IPS-20b (cell line): ENCODE data around the gene FAM149B1.

Experiments used
- H3K27ac ChIP-seq: one replicate; pipeline ENCODE4 v1.5.1; 2013; ENCODE audit warnings: low read length
- H3K27me3 ChIP-seq: 2 replicates; pipeline ENCODE4 v1.6.1; 2013; ENCODE audit warnings: mild to moderate bottlenecking, low read length, inconsistent platforms; ENCODE audit not compliant: insufficient read depth
- H3K36me3 ChIP-seq: 2 replicates; pipeline ENCODE4 v1.6.1; 2013; ENCODE audit warnings: low read depth, mild to moderate bottlenecking, inconsistent platforms, low read length, moderate library complexity; ENCODE audit not compliant: insufficient read depth
- H3K4me1 ChIP-seq: 2 replicates; pipeline ENCODE4 v1.6.1; 2013; ENCODE audit warnings: mild to moderate bottlenecking, control low read depth, inconsistent platforms, low read length, moderate library complexity; ENCODE audit not compliant: insufficient read depth
- H3K4me3 ChIP-seq: 2 replicates; pipeline ENCODE4 v1.5.1; 2013; ENCODE audit warnings: mild to moderate bottlenecking, low read length, inconsistent platforms
- H3K9ac ChIP-seq: 2 replicates; pipeline ENCODE4 v1.6.1; 2013; ENCODE audit warnings: low read depth, mild to moderate bottlenecking, inconsistent platforms, low read length, moderate library complexity
- H3K9me3 ChIP-seq: 2 replicates; pipeline ENCODE4 v1.6.1; 2013; ENCODE audit warnings: mild to moderate bottlenecking, low read depth, low read length, inconsistent platforms; ENCODE audit not compliant: insufficient read depth

FAM149B1 gene

GRCh38 chr10:73182568-73182967, 14.6 kb downstream of the FAM149B1 start:
- H3K4me3 ChIP-seq: no peak overlapping the region
- no peaks in the 10 kb centered on the region for H3K4me1 ChIP-seq
- H3K9me3 ChIP-seq: no peaks in the 10 kb centered on the region
- H3K36me3 ChIP-seq: peaks cover 20% of the 10 kb centered on the region
- no peak overlapping the region for H3K9ac ChIP-seq
- no peak overlapping the region for H3K27ac ChIP-seq
- H3K27me3 ChIP-seq: no peaks in the 10 kb centered on the region

- peaks cover 20% of the 10 kb centered on the region for H3K36me3 ChIP-seq
- no peaks in the 10 kb centered on the region for H3K27me3 ChIP-seq
- H3K27ac ChIP-seq: no peak overlapping the region
Observed at GRCh38 chr10:73183667-73184281, 15.9 kb downstream of the FAM149B1 start.

GRCh38 chr10:73186266-73186665, 18.3 kb downstream of the FAM149B1 start:
- Histone ChIP-seq H3K27ac (no peak overlapping the region), H3K36me3 (peaks cover 17% of the 10 kb centered on the region), H3K27me3 (no peaks in the 10 kb centered on the region), H3K4me1 (no peaks in the 10 kb centered on the region), H3K4me3 (no peak overlapping the region), H3K9ac (no peak overlapping the region), H3K9me3 (no peaks in the 10 kb centered on the region)

More at GRCh38 chr10:73183667-73184281, 15.9 kb downstream of the FAM149B1 start:
- Histone ChIP-seq H3K4me1 (no peaks in the 10 kb centered on the region), H3K9ac (no peak overlapping the region), H3K9me3 (no peaks in the 10 kb centered on the region), H3K4me3 (no peak overlapping the region)

GRCh38 chr10:73190188-73190587, 22.3 kb downstream of the FAM149B1 start:
- no peak overlapping the region for H3K9ac ChIP-seq
- no peaks in the 10 kb centered on the region for H3K27me3 ChIP-seq
- H3K27ac ChIP-seq: no peak overlapping the region
- no peak overlapping the region for H3K4me3 ChIP-seq
- no peaks in the 10 kb centered on the region for H3K4me1 ChIP-seq
- H3K36me3 ChIP-seq: peaks cover 12% of the 10 kb centered on the region
- no peaks in the 10 kb centered on the region for H3K9me3 ChIP-seq

GRCh38 chr10:73205081-73205480, 37.2 kb downstream of the FAM149B1 start:
- peaks cover 6% of the 10 kb centered on the region; the same call in 1 of the 2 replicates for H3K36me3 ChIP-seq

GRCh38 chr10:73205890-73206289, 38.0 kb downstream of the FAM149B1 start:
- peaks cover 21% of the 10 kb centered on the region for H3K9me3 ChIP-seq
- H3K4me3 ChIP-seq: no peak overlapping the region
- no peak overlapping the region for H3K9ac ChIP-seq
- no peaks in the 10 kb centered on the region for H3K4me1 ChIP-seq
- H3K36me3 ChIP-seq: peaks cover 13% of the 10 kb centered on the region; the same call in 1 of the 2 replicates
- no peak overlapping the region for H3K27ac ChIP-seq
- H3K27me3 ChIP-seq: no peaks in the 10 kb centered on the region

More at GRCh38 chr10:73205081-73205480, 37.2 kb downstream of the FAM149B1 start:
- H3K27me3 ChIP-seq: no peaks in the 10 kb centered on the region
- no peaks in the 10 kb centered on the region for H3K4me1 ChIP-seq
- no peak overlapping the region for H3K4me3 ChIP-seq
- H3K27ac ChIP-seq: no peak overlapping the region
- no peak overlapping the region for H3K9ac ChIP-seq
- peaks cover 21% of the 10 kb centered on the region for H3K9me3 ChIP-seq

- Histone ChIP-seq H3K9me3 (peaks cover 21% of the 10 kb centered on the region), H3K36me3 (peaks cover 16% of the 10 kb centered on the region; the same call in 1 of the 2 replicates), H3K9ac (no peak overlapping the region), H3K4me1 (no peaks in the 10 kb centered on the region), H3K4me3 (no peak overlapping the region), H3K27me3 (no peaks in the 10 kb centered on the region), H3K27ac (no peak overlapping the region)
Observed at GRCh38 chr10:73206385-73206784, 38.5 kb downstream of the FAM149B1 start.

GRCh38 chr10:73207883-73208282, 40.0 kb downstream of the FAM149B1 start:
- no peak overlapping the region for H3K4me3 ChIP-seq
- no peak overlapping the region for H3K9ac ChIP-seq
- H3K4me1 ChIP-seq: no peaks in the 10 kb centered on the region
- no peak overlapping the region for H3K27ac ChIP-seq
- H3K36me3 ChIP-seq: peaks cover 16% of the 10 kb centered on the region; the same call in 1 of the 2 replicates
- no peaks in the 10 kb centered on the region for H3K27me3 ChIP-seq
- H3K9me3 ChIP-seq: peaks cover 21% of the 10 kb centered on the region

- no peak overlapping the region for H3K27ac ChIP-seq
- peaks cover 21% of the 10 kb centered on the region for H3K9me3 ChIP-seq
- no peak overlapping the region for H3K4me3 ChIP-seq
- H3K4me1 ChIP-seq: no peaks in the 10 kb centered on the region
- peaks cover 16% of the 10 kb centered on the region; the same call in 1 of the 2 replicates for H3K36me3 ChIP-seq
- H3K27me3 ChIP-seq: no peaks in the 10 kb centered on the region
- H3K9ac ChIP-seq: no peak overlapping the region
Observed at GRCh38 chr10:73209705-73210104, 41.8 kb downstream of the FAM149B1 start.

GRCh38 chr10:73210395-73211105, 42.6 kb downstream of the FAM149B1 start:
- H3K27me3 ChIP-seq: no peaks in the 10 kb centered on the region
- peaks cover 16% of the 10 kb centered on the region; the same call in 1 of the 2 replicates for H3K36me3 ChIP-seq
- H3K9me3 ChIP-seq: peaks cover 18% of the 10 kb centered on the region
- no peaks in the 10 kb centered on the region for H3K4me1 ChIP-seq
- H3K4me3 ChIP-seq: no peak overlapping the region
- no peak overlapping the region for H3K9ac ChIP-seq
- H3K27ac ChIP-seq: no peak overlapping the region

- Histone ChIP-seq H3K27me3 (no peaks in the 10 kb centered on the region), H3K4me3 (no peak overlapping the region), H3K36me3 (peaks cover 17% of the 10 kb centered on the region; the same call in 1 of the 2 replicates), H3K9ac (no peak overlapping the region), H3K27ac (no peak overlapping the region), H3K4me1 (no peaks in the 10 kb centered on the region), H3K9me3 (peaks cover 11% of the 10 kb centered on the region)
Observed at GRCh38 chr10:73211106-73211811, 43.3 kb downstream of the FAM149B1 start.
